ENCODE results near the gene VGLL4. TPM values are rescaled to one million over a fixed set of nuclear protein-coding genes. Genes with fewer than 3 reads are reported as not detected.

The VGLL4 gene
- total RNA-seq, 1 experiment from 2014 or later, result 65.8 TPM

- in situ Hi-C loops (cut with HindIII; ENCODE audit: low pct_unique_long_range_greater_than_20kb, low sequenced_read_pairs), result no loop called here
- DNase-seq (ENCODE audit: low read depth), result no peak
These were observed 11.6 kb upstream of the VGLL4 start for GRCh38 chr3:11655196-11655928.

- in situ Hi-C loops (cut with HindIII; ENCODE audit: low pct_unique_long_range_greater_than_20kb, low sequenced_read_pairs), result no loop called here
- no peak for DNase-seq (ENCODE audit: low read depth)
These were observed 10.5 kb upstream of the VGLL4 start for GRCh38 chr3:11654166-11654565.

GRCh38 chr3:11653298-11654055 is 9.8 kb upstream of the VGLL4 start:
- in situ Hi-C loops (cut with HindIII; ENCODE audit: low pct_unique_long_range_greater_than_20kb, low sequenced_read_pairs), result no loop called here
- DNase-seq (ENCODE audit: low read depth), result no peak

- in situ Hi-C loops (cut with HindIII; ENCODE audit: low pct_unique_long_range_greater_than_20kb, low sequenced_read_pairs), result no loop called here
- no peak for DNase-seq (ENCODE audit: low read depth)
These were observed 8.2 kb upstream of the VGLL4 start for GRCh38 chr3:11651900-11652299.

GRCh38 chr3:11651477-11651876 is 7.8 kb upstream of the VGLL4 start:
- in situ Hi-C loops (cut with HindIII; ENCODE audit: low pct_unique_long_range_greater_than_20kb, low sequenced_read_pairs), result no loop called here
- DNase-seq (ENCODE audit: low read depth), result no peak

GRCh38 chr3:11650391-11650790 is 6.7 kb upstream of the VGLL4 start:
- in situ Hi-C loops (cut with HindIII; ENCODE audit: low pct_unique_long_range_greater_than_20kb, low sequenced_read_pairs), result no loop called here
- no peak for DNase-seq (ENCODE audit: low read depth)

- in situ Hi-C loops (cut with HindIII; ENCODE audit: low pct_unique_long_range_greater_than_20kb, low sequenced_read_pairs), result no loop called here
- DNase-seq (ENCODE audit: low read depth), result no peak
These were observed 5.0 kb upstream of the VGLL4 start for GRCh38 chr3:11648735-11649134.

GRCh38 chr3:11643201-11643603 is 513 bp downstream of the VGLL4 start:
- in situ Hi-C loops (cut with HindIII; ENCODE audit: low pct_unique_long_range_greater_than_20kb, low sequenced_read_pairs), result no loop called here
- DNase-seq (ENCODE audit: low read depth), result no peak

GRCh38 chr3:11642431-11643191 is 1.1 kb downstream of the VGLL4 start:
- in situ Hi-C loops (cut with HindIII; ENCODE audit: low pct_unique_long_range_greater_than_20kb, low sequenced_read_pairs), result no loop called here
- peak; percentile 67 for DNase-seq (ENCODE audit: low read depth)

- DNase-seq (ENCODE audit: low read depth), result no peak
- in situ Hi-C loops (cut with HindIII; ENCODE audit: low pct_unique_long_range_greater_than_20kb, low sequenced_read_pairs), result no loop called here
These were observed 1.9 kb downstream of the VGLL4 start for GRCh38 chr3:11641683-11642430.

GRCh38 chr3:11641316-11641682 is 2.4 kb downstream of the VGLL4 start:
- no peak for DNase-seq (ENCODE audit: low read depth)
- in situ Hi-C loops (cut with HindIII; ENCODE audit: low pct_unique_long_range_greater_than_20kb, low sequenced_read_pairs), result no loop called here

GRCh38 chr3:11640009-11640673 is 3.6 kb downstream of the VGLL4 start:
- in situ Hi-C loops (cut with HindIII; ENCODE audit: low pct_unique_long_range_greater_than_20kb, low sequenced_read_pairs), result no loop called here
- DNase-seq (ENCODE audit: low read depth), result no peak

GRCh38 chr3:11638495-11639358 is 5.0 kb downstream of the VGLL4 start:
- in situ Hi-C loops (cut with HindIII; ENCODE audit: low pct_unique_long_range_greater_than_20kb, low sequenced_read_pairs), result no loop called here
- DNase-seq (ENCODE audit: low read depth), result no peak

- DNase-seq (ENCODE audit: low read depth), result no peak
- in situ Hi-C loops (cut with HindIII; ENCODE audit: low pct_unique_long_range_greater_than_20kb, low sequenced_read_pairs), result no loop called here
These were observed 5.7 kb downstream of the VGLL4 start for GRCh38 chr3:11637901-11638458.

- in situ Hi-C loops (cut with HindIII; ENCODE audit: low pct_unique_long_range_greater_than_20kb, low sequenced_read_pairs), result no loop called here
- no peak for DNase-seq (ENCODE audit: low read depth)
These were observed 7.3 kb downstream of the VGLL4 start for GRCh38 chr3:11636394-11636770.

GRCh38 chr3:11635680-11636393 is 7.9 kb downstream of the VGLL4 start:
- in situ Hi-C loops (cut with HindIII; ENCODE audit: low pct_unique_long_range_greater_than_20kb, low sequenced_read_pairs), result no loop called here
- DNase-seq (ENCODE audit: low read depth), result no peak
